HG02610 (cell line): ENCODE data around the gene PLEK2.
"Not testable (repeated sequence)": the region's sequence is repeated elsewhere in the genome, so short reads cannot be mapped to it uniquely, and the experiment has no call there.

Source experiments
- ATAC-seq: cut with Tn5 transposase; IDR thresholded peaks from one replicate; pipeline ENCODE4 v1.9.1; 2021; ENCODE audit warnings: mild to moderate bottlenecking, moderate library complexity; ENCODE audit not compliant: unreplicated experiment

PLEK2 gene

DNA sequence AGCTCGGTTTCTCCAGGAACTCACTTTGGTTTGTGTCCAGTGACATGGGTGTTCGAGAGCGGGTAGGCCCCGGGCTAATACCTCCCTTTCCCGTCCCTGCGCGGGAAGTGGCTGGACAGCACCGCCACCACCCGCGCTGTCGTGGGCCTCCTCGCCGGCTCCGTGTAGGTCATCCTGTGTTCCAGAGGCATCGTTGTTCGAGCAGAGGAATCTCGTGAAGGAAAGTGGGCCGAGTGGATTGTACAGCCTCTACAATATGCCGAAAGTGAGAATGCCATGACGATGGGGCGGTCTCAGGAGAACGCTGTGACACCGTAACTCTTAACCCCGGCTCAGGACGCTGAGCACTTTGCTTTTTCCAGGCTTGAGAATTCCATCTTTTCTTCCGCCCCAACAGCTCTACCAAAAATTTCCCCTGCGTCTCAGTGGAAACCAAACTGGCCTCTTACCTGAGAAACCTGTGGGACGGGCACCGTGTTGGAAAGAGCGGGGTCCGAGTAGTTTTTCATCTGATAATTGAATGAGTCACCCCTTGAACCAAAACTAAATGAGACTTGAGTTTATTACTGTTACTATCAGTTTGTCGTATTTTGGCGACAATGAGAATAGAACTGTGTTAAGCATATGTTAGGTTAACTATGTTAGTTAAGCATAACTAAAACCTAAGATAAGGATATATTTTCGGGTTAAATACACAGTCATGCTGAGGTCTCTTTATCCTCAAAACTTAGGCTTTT lies 51.3 kb downstream of the PLEK2 start:
- peak; percentile 23 for ATAC-seq

DNA sequence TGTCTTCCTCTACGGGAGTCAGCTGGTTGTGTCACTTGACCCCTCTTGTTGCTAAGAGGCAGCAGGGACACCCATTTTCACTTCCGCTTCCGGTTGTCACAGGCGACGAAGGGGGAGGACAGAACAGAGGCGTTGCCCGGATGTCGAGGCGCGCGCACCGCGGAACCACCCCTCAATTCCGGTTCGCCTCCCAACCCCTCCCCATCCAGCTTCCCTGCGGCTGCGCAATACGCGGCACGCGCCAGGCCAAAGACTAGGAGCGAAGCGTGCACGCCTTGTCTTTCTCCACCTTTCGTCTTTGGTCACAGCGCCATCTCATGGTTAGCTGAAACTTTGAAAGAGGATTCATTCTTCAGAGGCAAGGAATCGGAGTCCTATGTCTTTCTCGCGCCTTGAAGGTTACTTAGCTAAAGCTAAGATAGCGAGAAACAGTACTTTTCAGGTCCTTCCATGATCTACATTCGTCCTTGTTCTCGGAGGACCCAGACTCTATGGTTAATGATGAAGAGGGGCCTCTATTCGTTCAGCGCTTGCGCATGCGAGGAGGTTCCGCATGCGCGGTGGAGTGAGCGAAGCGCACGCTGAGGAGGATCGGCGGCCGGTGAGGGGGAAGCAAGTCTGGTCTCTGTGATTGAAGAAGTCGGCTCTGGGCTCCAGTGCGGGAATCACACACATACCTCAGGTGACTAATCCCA lies 52.0 kb downstream of the PLEK2 start, which contains the start of the genes ATP6V1D and EIF2S1:
TSS of gene ATP6V1D (minus strand) at position 30 of the 695 bp plus-strand sequence. CDS start 106 bp downstream, outside the sequence.
TSS of gene EIF2S1 (plus strand) at position 554 of the 695 bp plus-strand sequence. CDS start 4,440 bp downstream, outside the sequence.
- peak; percentile 88 for ATAC-seq

DNA sequence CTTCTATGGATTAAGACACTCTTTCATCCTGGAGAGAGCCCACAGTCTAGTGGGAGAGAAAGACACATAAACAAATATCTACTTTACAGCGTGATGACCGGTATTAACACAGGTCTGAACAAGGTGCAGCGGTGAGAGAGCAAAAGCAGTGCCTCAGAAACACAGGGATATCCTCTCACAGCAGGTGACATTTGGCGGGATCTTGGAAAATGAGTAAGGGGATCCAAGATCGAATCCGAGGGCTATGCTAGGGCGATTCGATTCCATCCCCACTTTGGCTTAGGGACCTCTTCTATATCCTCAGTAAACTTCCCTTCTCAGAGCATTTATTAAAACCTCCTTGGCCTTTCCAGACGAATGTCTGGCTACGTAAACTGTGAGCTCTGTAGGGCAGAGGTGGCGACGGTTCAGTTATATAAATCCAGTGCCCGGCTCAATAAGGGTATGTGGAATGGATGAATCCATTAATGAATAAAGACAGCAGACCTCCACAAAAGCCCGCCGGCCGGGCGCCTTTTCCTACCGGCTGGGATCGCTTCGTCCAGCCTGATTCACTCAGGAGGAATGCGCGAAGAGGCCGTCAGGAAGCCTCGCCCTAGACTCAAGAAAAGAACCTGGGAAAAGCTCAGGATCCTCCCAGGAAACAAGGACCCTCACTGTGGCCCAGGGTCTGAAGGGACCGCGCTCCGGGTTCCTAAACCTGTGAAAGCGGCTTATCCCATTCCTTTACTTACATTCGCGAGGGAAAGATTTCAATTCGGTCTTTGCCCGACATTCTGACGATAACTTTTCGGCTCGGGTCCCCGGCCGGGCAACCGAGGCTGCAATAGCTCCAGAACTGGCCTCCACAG lies 52.8 kb downstream of the PLEK2 start:
- no peak for ATAC-seq

DNA sequence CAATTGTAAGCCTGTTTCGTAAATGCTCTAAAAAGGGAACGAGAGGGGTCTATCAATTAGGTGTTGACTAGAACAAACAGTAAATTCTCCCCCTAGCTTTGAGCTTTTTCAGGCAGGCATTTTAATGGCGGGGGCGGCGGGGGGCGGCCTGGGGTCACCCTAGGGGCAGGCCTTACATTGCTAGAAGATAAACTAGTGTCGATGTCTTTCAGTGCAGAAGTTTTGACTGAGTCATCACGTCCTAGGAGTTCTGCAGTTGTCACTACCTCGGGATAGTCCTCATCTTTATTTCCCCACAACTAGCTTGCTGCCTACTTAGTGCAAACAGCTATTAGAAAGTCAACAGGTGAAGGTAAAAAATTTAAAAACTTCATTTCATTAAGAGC lies 54.0 kb downstream of the PLEK2 start:
- ATAC-seq, result no peak

DNA sequence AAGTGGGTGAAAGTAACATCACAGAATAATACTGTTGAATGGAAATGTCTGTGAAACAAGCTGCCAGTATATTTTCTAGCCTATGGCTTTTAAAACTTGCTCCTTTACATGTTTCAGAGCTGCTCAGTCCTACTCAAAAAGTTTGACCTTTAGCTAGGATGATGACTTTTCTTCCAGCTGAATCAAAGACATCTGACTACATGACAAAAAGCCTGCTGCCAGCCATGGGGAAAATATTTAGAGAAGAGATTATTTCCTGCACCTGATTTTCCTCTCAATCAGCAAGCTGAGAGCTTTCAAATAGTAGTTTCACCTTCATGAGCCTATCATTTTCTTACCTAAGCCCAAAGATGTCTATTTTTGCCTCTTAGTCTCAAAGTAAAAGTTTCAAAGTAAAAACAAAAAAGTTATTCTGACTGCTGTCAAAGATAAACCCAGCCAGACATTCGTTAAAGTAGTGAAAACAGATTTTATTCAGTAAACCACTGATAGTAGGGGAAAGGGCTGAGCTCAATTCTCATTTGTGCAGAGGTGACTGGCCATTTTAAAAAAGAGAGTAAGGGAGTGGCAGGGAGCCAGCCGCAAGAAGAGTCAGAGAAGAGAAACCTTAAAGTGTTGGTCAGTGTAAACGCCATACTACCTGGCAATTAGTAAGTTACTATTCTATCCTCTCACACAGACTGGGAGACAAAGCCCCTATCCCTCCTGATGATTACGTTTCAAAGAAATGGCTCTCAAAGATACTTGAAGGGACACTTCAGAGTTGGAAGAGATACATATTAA lies 54.6 kb downstream of the PLEK2 start:
- no peak for ATAC-seq

DNA sequence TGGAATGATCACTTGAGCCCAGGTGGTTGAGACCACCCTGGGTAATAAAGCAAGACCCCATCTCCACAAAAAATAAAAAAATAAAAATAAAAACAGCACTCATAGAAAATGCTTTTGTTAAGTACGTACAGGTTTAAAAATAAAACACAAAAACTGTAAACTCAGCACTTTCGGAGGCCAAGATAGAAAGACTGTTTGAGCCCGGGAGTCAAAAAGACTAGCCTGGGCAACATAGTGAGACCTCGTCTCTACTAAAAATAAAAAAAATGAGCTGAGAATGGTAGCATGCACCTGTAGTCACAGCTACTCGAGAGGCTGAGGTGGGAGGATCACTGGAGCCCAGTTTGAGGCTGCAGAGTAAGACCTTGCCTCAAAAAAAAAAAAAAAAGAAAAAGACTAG lies 59.9 kb downstream of the PLEK2 start:
- no peak for ATAC-seq

DNA sequence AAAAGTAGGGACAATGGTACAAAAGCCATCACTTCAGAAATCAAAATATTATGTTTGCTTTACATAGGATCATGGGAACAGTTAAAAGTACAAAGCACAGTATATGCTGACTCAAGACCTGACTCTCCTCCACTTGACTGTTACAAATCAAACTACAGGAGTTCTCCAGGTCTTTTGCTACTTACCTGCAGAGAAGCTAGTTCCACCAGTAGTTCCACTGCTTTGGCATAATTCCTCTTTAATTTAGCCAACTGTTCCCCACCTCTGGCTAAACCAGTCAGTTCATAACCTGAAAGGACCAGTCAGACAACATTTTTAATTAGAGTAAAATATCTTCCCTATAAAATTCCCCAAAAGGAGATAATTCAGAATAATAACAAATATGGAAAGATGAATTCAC lies 66.4 kb downstream of the PLEK2 start:
- no peak for ATAC-seq

DNA sequence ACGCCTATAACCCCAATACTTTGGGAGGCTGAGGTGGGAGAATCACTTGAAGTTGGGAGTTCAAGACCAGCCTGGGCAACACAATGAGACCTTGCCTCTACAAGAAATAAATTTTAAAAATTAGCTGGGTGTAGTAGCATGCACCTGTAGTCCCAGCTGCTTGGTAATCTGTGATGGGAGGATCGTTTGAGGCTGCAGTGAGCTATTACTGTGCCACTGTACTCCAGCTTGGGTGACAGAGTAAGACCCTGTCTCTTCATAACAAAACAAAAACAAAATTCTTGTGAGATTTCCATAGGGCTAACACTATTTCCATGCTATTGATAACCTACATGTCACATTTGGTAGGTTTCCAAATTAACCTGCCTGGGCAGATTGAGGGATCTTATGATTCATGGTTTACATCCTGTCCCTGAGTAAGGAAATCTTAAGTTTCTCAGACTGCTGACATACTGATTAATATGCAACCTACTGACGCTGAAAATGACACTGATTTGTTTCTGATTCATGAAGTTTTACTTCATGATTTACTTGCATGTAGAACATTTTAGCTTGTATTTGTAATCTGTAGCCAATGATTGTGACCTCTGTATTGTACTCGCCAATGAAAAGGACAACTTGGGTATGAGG lies 68.2 kb downstream of the PLEK2 start:
- no peak for ATAC-seq

DNA sequence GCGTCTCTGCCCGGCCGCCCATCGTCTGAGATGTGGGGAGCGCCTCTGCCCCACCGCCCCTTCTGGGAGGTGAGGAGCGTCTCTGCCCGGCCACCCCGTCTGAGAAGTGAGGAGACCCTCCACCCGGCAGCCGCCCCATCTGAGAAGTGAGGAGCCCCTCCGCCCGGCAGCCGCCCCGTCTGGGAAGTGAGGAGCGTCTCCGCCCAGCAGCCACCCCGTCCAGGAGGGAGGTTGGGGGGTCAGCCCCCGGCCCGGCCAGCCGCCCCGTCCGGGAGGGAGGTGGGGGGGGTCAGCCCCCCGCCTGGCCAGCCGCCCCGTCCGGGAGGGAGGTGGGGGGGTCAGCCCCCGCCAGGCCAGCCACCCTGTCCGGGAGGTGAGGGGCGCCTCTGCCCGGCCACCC lies 70.7 kb downstream of the PLEK2 start:
- not testable (repeated sequence) for ATAC-seq
